MG63 (cell line): Measurements from ENCODE around the gene SEC24A. TPM values are rescaled to one million over a fixed set of nuclear protein-coding genes. Genes with fewer than 3 reads are reported as not detected.
"Not testable (repeated sequence)": the region's sequence is repeated elsewhere in the genome, so short reads cannot be mapped to it uniquely, and the experiment has no call there.

Experiments used
- DNase-seq: peaks from one replicate; pipeline ENCODE4 v3.0.0-alpha.2; 2020
- H3K27me3 ChIP-seq: fragments of 250-450 bp; sonication (Bioruptor Pico); 2 replicates; pipeline ENCODE4 v1.5.1; 2020; ENCODE audit warnings: mild to moderate bottlenecking, moderate library complexity
- H3K36me3 ChIP-seq: fragments of 250-450 bp; sonication (Bioruptor Pico); 2 replicates; pipeline ENCODE4 v1.5.1; 2020; ENCODE audit warnings: mild to moderate bottlenecking, moderate library complexity
- H3K4me3 ChIP-seq: fragments of 250-450 bp; sonication (Bioruptor Pico); 2 replicates; pipeline ENCODE4 v1.5.1; 2020; ENCODE audit warnings: mild to moderate bottlenecking, moderate library complexity
- H3K9me3 ChIP-seq: fragments of 250-450 bp; sonication (Bioruptor Pico); 2 replicates; pipeline ENCODE4 v1.5.1; 2020; ENCODE audit warnings: mild to moderate bottlenecking, moderate library complexity
- total RNA-seq: library from RNA; depleted of rRNA; stranded (reverse); fragments of >200 nt; shearing (Covaris generic); gene quantifications from 2 replicates; pipeline ENCODE4 v1.2.3, GENCODE V29; 2014; ENCODE audit warnings: low replicate concordance; rRNA removed

Gene SEC24A
- total RNA-seq: 11.7 and 14.2 TPM in 2 replicates

GRCh38 chr5:134648425-134649162, at the start of gene SEC24A:
TSS of gene SEC24A (plus strand) at chr5:134648785. CDS start at chr5:134649077, 292 bp downstream.
- Histone ChIP-seq H3K4me3 (peak within 1 kb of the TSS; percentile 96), H3K36me3 (peaks cover 21% of the 10 kb centered on the region), H3K27me3 (no peaks in the 10 kb centered on the region), H3K9me3 (no peaks in the 10 kb centered on the region)
- DNase-seq: peak; percentile 98

- H3K9me3 ChIP-seq, DNase-seq, H3K4me3 ChIP-seq, H3K27me3 ChIP-seq: not testable (repeated sequence)
- H3K36me3 ChIP-seq: peaks cover 21% of the 10 kb centered on the region
These were observed 48.8 kb upstream of the SEC24A start for GRCh38 chr5:134599820-134600219.

GRCh38 chr5:134600600-134600999, 48.0 kb upstream of the SEC24A start:
- no peak for DNase-seq
- H3K4me3 ChIP-seq: no peak overlapping the region
- no peaks in the 10 kb centered on the region for H3K9me3 ChIP-seq

GRCh38 chr5:134603059-134603458, 45.5 kb upstream of the SEC24A start:
- H3K27me3 ChIP-seq: no peaks in the 10 kb centered on the region
- DNase-seq: no peak
- H3K36me3 ChIP-seq: peaks cover 48% of the 10 kb centered on the region
- H3K4me3 ChIP-seq: no peak overlapping the region
- H3K9me3 ChIP-seq: no peaks in the 10 kb centered on the region

More at GRCh38 chr5:134600600-134600999, 48.0 kb upstream of the SEC24A start:
- H3K36me3 ChIP-seq: peaks cover 26% of the 10 kb centered on the region
- no peaks in the 10 kb centered on the region for H3K27me3 ChIP-seq

GRCh38 chr5:134604908-134605307, 43.7 kb upstream of the SEC24A start:
- Histone ChIP-seq H3K9me3 (no peaks in the 10 kb centered on the region), H3K27me3 (no peaks in the 10 kb centered on the region), H3K36me3 (peaks cover 67% of the 10 kb centered on the region), H3K4me3 (no peak overlapping the region)
- no peak for DNase-seq

- DNase-seq: no peak
These were observed 41.9 kb upstream of the SEC24A start for GRCh38 chr5:134606726-134607125.

GRCh38 chr5:134608555-134608954, 40.0 kb upstream of the SEC24A start:
- peaks cover 87% of the 10 kb centered on the region for H3K36me3 ChIP-seq
- no peak overlapping the region for H3K4me3 ChIP-seq
- no peaks in the 10 kb centered on the region for H3K9me3 ChIP-seq
- no peak for DNase-seq
- H3K27me3 ChIP-seq: no peaks in the 10 kb centered on the region

More at GRCh38 chr5:134606726-134607125, 41.9 kb upstream of the SEC24A start:
- Histone ChIP-seq H3K9me3 (no peaks in the 10 kb centered on the region), H3K4me3 (no peak overlapping the region), H3K36me3 (peaks cover 79% of the 10 kb centered on the region), H3K27me3 (no peaks in the 10 kb centered on the region)

- Histone ChIP-seq H3K4me3 (no peak overlapping the region), H3K27me3 (no peaks in the 10 kb centered on the region), H3K9me3 (no peaks in the 10 kb centered on the region), H3K36me3 (peaks cover 86% of the 10 kb centered on the region)
- no peak for DNase-seq
These were observed 39.2 kb upstream of the SEC24A start for GRCh38 chr5:134609232-134609851.

GRCh38 chr5:134610725-134611124, 37.9 kb upstream of the SEC24A start:
- Histone ChIP-seq H3K27me3 (no peaks in the 10 kb centered on the region), H3K36me3 (peaks cover 83% of the 10 kb centered on the region), H3K4me3 (no peak overlapping the region), H3K9me3 (no peaks in the 10 kb centered on the region)
- DNase-seq: no peak

- no peak for DNase-seq
- Histone ChIP-seq H3K36me3 (peaks cover 77% of the 10 kb centered on the region), H3K9me3 (no peaks in the 10 kb centered on the region), H3K4me3 (no peak overlapping the region), H3K27me3 (no peaks in the 10 kb centered on the region)
These were observed 37.1 kb upstream of the SEC24A start for GRCh38 chr5:134611515-134611914.

- Histone ChIP-seq H3K9me3 (no peaks in the 10 kb centered on the region), H3K36me3 (peaks cover 70% of the 10 kb centered on the region), H3K4me3 (no peak overlapping the region), H3K27me3 (no peaks in the 10 kb centered on the region)
- DNase-seq: no peak
These were observed 34.0 kb upstream of the SEC24A start for GRCh38 chr5:134614450-134615085.

GRCh38 chr5:134620634-134621033, 28.0 kb upstream of the SEC24A start:
- no peak for DNase-seq
- Histone ChIP-seq H3K36me3 (peaks cover 62% of the 10 kb centered on the region), H3K4me3 (no peak overlapping the region), H3K9me3 (no peaks in the 10 kb centered on the region), H3K27me3 (no peaks in the 10 kb centered on the region)

GRCh38 chr5:134625559-134625958, 23.0 kb upstream of the SEC24A start:
- Histone ChIP-seq H3K27me3 (no peaks in the 10 kb centered on the region), H3K36me3 (peaks cover 45% of the 10 kb centered on the region), H3K9me3 (no peaks in the 10 kb centered on the region), H3K4me3 (no peak overlapping the region)
- no peak for DNase-seq

- H3K4me3 ChIP-seq: no peak overlapping the region
- H3K36me3 ChIP-seq: peaks cover 41% of the 10 kb centered on the region
- DNase-seq: no peak
- no peaks in the 10 kb centered on the region for H3K27me3 ChIP-seq
- H3K9me3 ChIP-seq: no peaks in the 10 kb centered on the region
These were observed 22.1 kb upstream of the SEC24A start for GRCh38 chr5:134626369-134627014.

GRCh38 chr5:134634227-134634626, 14.4 kb upstream of the SEC24A start:
- Histone ChIP-seq H3K9me3 (no peaks in the 10 kb centered on the region), H3K27me3 (no peaks in the 10 kb centered on the region), H3K36me3 (peaks cover 16% of the 10 kb centered on the region), H3K4me3 (no peak overlapping the region)
- DNase-seq: no peak

GRCh38 chr5:134635366-134635765, 13.2 kb upstream of the SEC24A start:
- H3K36me3 ChIP-seq: peaks cover 10% of the 10 kb centered on the region; the same call in 1 of the 2 replicates
- H3K9me3 ChIP-seq, DNase-seq, H3K27me3 ChIP-seq, H3K4me3 ChIP-seq: not testable (repeated sequence)
